H1 (cell line): ENCODE measurements around the gene LDAH. TPM values are rescaled to one million over a fixed set of nuclear protein-coding genes. Genes with fewer than 3 reads are reported as not detected.

ENCODE experiments used
- KDM1A ChIP-seq: fragments of 200-600, 300-600 bp; sonication (generic); IDR thresholded peaks from 2 replicates; pipeline ENCODE4 v1.7.1; 2016; ENCODE audit warnings: mild to moderate bottlenecking, low read length, borderline replicate concordance
- KDM5A ChIP-seq: fragments of 200-600 bp; IDR thresholded peaks from 2 replicates; pipeline ENCODE4 v1.7.1; 2012; ENCODE audit warnings: mild to moderate bottlenecking, low read length, inconsistent platforms, mixed read lengths
- SIRT6 ChIP-seq: IDR thresholded peaks from one replicate; pipeline ENCODE4 v1.7.1; 2012; ENCODE audit warnings: low read length, inconsistent platforms
- TAF1 ChIP-seq: IDR thresholded peaks from 2 replicates; pipeline ENCODE4 v1.6.1; 2011; ENCODE audit warnings: mild to moderate bottlenecking, low read depth, low read length
- polyA plus RNA-seq, 7 experiments: library from polyadenylated mRNA; depleted of rRNA in 3 of 7; stranded (reverse) in 5 of 7; unstranded in 2 of 7; fragments of >200 nt in 5 of 7; fragments of 200-250 nt in 2 of 7; gene quantifications; 1 replicate in 5 of 7; 2 replicates in 1 of 7; 4 replicates in 1 of 7; pipeline versions ENCODE4 v1.2.1 to v1.2.3, GENCODE V29; 2011 to 2013; ENCODE audit warnings: missing spikeins in 2 of 7, mixed read lengths in 2 of 7
- total RNA-seq: library from RNA; stranded (reverse); fragmentation: NEBNext Ultra II Directional; extraction: Animal tissue kit (Norgen Biotek cat#: 25700); gene quantifications from 2 replicates; pipeline ENCODE4 v1.2.1, GENCODE V29; 2021

Gene LDAH
- total and polyA plus RNA-seq, 2 of the 8 experiments (the other 6 are each of a cell fraction or from before 2014, with no cell fraction given), result 10.9 to 26.3 TPM

DNA sequence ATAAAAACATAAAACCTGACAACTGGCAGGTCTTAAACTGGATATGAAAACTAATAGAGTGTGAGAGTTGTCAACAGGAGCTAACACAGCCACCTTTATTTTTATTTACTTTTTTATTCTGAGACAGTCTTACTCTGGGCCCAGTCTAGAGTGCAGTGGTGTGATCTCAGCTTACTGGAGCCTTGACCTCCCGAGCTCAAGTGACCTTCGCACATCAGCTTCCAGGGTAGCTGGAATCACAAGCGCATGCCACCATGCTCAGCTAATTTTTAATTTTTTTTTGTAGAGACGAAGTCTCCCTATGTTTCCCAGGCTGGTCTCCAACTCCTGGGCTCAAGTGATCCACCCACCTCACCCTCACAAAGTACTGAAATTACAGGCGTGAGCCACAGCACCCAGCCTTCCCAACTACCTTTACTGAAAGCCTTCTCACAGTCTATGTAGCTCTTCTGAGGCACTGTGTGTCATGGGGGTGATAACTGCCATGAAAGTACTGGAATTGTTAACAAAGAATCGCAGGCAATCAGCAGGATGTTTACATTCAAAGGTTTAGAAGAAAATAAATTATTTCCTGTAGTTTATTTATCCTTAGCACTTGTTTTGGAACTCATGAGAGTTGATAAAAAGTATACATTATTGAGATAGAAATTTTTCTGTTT, 131.7 kb downstream of the LDAH start (continued):
- TF ChIP-seq KDM5A (no peak), KDM1A (no peak), SIRT6 (no peak), TAF1 (no peak)
